ENCODE data around the gene OASL.

Gene OASL

DNA sequence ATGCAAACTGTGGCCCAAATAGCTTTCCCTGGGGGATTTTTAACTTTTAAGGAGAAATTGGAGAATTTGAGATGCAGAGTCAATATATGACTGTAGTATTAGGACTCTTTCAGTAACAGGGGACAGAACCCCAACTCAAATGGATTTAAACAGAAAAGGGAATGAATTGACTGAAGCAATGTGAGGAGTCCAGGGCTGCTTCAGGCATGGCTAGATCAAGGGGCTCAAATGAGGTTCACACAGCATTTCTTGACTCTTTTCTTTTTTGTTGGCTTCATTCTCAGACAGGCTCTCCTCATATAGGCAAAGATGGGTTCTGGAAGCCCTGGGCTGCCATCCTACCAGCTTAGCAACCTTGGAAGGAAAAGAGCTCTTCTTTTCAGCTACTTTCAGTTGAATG, 47.1 kb downstream of the OASL start:
- no peak for DNase-seq (ENCODE audit: low spot score)

DNA sequence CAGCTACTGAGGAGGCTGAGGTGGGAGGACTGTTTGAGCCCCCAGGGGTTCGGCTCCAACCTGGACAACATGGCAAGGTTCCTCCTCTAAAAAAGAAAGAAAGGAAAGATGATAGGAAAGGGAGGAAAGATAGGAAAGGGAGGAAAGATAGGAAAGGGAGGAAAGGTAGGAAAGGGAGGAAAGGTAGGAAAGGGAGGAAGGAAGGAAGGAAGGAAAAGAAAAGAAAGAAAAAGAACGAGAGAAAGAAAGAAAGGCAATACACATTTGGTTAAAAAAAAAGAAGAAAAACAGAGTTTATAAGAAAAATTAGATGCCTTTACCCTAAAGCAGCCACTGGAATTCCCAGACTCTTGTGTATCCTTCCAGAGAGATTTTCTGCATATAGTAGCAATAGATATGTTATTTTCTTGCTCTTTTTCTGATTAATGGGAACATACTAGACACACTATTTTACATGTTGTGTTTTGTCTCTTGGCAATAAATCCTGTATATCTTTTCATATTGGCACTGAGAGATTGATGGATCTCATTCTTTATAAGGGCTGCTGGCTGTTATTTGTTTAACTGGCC, 48.5 kb downstream of the OASL start:
- DNase-seq (ENCODE audit: low spot score) = no peak

DNA sequence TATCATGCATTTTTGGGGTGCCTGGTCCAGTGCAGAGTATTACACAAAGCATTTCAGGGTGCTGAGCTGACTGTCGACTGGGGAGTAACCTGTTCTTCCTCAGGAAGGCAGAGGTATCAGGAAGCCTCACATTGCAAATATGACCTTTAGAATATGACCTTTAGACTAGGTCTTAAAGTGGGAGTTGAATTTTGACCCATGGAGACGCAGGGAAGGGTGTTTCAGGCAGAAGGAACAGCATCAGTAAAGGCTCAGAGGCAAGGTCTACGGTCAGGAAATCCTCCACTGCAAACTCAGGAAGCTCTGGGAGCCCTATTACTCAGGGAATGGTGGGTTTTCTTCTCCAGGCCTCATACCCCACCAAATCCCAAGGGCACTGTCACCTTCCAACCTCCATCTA, 49.4 kb downstream of the OASL start:
- no peak for DNase-seq (ENCODE audit: low spot score)

DNA sequence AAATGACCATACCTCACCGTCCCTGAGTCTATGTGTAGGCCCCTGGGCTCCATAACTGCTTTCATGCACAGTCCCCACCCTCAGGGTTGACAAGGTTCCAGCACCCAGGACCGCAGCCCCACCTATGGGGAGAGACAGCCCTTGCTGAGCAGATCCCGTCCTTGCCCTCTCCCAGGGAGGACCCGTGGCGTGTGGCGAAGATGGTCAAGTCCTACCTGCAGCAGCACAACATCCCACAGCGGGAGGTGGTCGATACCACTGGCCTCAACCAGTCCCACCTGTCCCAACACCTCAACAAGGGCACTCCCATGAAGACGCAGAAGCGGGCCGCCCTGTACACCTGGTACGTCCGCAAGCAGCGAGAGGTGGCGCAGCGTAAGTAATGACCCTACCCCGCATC, 50.4 kb downstream of the OASL start:
- DNase-seq (ENCODE audit: low spot score) = no peak

DNA sequence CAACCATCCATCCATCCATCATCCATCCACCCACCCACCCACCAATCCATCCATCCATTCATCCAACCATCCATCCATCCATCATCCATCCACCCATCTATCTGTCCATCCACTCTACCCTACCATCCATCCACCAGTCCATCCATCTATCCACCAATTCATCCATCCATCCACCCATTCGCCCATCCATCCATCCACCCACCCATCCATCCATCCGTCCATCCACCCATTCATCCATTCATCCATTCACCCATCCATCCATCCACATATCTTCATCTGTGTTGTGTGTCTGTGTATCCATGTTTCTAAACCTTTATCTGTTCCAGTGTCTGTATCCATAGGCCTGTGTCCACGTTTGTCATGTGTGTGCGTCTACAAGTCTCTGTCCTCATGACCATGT, 50.8 kb downstream of the OASL start:
- no peak for DNase-seq (ENCODE audit: low spot score)

DNA sequence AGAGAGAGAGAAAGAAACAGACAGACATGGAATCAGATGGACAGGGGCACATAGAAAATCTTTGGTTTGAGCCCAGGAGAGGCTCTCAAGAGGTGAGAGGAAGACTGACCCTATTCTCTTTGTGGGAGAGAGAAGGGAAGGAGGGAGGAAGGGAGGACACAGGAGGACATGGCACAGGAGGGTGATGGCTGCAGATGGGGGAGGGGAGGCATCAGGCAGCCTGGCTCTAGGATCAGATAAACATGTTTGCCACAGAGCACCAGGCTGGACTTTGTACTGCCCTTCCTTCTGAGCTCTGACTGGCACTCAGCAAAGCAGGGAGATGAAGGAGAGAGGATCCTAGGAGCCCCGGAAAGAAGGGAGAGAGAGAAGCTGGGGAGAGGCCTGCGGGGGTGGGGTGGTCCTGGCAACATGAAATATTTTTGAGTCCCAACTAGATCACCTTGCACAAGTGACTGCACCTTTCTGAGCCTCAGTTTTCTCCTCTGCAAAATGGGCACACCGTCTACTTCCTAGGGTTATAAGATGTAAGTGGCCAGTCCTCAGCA, 54.6 kb downstream of the OASL start:
- no peak for DNase-seq (ENCODE audit: low spot score)

DNA sequence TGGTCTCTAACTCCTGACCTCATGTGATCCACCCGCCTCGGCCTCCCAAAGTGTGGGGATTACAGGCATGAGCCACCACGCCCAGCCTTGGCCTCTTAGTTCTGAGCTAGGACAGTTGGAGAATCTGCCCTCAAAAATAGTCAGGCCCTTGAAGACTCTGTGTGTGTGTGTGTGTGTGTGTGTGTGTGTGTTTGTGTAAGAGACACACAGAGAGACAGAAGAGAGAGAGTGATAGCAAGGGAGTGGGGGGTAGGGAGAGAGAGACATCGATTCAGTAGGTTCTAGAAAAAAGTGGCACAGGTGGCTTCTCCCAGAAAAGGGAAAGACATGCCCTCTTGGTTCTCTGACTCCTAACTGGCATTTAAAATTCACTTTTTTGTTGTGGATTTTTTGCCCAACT, 55.3 kb downstream of the OASL start:
- DNase-seq (ENCODE audit: low spot score) = no peak

DNA sequence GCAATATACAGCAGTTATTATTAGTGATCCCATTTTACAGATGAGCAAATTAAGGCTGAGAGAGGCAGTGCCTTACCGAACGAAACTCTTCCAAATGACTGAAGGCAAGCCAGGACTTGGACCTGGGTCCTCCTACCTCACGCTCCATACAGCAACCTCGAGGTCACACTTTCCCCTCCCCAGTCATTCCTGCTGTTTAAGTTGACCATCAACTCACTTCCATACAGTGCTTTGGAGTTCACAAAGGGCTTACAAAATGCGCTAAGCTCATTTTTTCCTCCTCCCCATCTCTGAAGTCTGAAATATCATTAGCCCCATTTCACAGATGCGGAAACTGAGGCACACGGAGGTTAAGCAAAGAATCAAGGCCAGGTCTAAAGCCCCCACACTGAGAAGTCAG, 56.4 kb downstream of the OASL start:
- no peak for DNase-seq (ENCODE audit: low spot score)

DNA sequence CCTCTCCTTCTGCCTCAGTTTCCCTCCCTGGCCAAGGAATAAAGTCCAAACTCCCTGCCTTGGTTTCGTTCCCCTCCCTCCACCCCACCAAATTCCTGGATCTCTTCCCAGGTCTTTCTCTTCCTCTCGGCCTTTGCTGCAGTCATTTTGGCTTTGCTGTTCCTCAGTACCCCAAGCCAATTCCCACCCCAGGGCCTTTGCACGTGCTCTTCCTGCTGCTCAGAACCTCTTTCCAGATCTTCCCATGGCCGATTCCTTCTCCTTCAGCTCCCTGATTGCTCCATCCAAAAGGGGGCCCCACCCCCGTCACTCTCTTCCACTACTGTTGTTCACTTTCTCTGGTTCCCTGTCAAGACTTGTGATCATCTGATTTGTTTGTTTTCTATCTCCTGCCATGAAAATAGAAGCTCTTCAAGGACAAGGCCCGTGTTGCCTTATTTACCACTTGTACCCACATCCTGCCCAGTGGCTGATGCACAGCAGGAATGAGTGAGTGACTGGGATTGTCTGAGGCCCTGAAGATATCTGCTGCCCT, 57.6 kb downstream of the OASL start:
- no peak for DNase-seq (ENCODE audit: low spot score)

DNA sequence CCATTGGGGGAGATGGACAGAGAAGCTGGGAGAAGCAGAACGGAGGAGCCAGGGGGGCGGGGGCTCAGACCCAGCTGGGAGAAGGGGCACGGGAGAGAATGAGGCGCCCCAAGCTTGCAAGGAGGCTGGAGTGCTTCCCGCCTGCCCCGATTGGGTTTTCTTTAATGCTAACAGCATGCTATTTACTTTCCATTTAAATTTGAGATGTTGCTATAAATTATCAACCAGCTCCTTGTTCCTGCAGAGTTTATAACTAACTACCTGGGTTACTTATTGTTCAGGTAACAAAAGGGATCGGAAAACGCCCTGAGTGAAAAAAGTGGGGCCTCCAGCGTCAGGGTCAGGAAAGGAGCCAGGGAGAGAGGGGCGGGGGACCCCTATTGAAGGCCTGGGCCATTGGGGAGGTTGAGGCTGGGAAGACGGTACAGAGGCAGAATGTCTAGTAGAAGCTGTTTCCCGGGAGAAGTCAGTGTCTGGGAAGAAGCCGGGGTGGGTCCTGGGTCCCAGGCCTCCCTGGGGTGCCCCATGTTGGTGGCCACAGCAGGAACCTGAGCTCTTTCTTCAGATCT, 58.2 kb downstream of the OASL start:
- DNase-seq (ENCODE audit: low spot score) = no peak

DNA sequence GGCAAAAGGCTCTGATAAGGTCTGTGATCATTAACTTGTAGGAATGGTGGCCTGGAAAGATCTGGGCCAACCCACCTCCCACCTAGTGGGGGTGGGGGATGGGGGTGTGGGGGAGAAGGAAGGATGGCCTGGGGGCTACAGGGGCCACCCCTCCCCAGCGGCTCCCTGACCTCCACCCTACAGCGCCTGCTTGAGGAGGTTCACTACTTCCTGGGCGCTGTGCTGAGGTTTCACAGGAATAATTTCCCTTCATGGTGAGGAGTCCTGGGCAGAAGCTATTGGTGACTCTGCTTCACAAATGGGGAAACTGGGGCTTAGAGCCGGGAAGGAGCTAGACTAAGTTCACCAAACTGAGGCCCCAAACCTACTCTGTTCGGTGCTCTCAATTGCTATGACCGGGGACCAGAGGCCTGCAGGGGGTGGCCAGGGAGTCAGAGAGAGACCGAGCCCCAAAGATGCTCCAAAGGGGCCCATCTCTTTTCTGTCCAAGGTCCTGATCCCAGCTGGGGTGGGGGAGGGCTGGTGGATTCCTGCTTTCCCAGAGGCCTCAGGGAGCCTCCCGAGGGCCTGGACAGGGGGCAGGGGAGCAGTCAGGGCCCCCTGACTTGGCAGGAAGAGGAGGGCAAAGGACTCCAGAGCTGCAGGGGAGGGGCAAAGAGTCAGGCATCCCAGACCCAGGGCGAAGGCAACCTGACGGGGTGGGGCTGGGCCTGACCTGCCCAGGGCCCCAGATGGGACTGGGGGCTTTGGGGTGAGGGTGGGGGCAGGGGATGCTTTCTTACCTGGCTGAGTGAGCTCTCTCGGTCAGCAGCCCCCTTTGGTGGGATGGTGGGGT, 59.0 kb downstream of the OASL start:
- DNase-seq (ENCODE audit: low spot score) = no peak

DNA sequence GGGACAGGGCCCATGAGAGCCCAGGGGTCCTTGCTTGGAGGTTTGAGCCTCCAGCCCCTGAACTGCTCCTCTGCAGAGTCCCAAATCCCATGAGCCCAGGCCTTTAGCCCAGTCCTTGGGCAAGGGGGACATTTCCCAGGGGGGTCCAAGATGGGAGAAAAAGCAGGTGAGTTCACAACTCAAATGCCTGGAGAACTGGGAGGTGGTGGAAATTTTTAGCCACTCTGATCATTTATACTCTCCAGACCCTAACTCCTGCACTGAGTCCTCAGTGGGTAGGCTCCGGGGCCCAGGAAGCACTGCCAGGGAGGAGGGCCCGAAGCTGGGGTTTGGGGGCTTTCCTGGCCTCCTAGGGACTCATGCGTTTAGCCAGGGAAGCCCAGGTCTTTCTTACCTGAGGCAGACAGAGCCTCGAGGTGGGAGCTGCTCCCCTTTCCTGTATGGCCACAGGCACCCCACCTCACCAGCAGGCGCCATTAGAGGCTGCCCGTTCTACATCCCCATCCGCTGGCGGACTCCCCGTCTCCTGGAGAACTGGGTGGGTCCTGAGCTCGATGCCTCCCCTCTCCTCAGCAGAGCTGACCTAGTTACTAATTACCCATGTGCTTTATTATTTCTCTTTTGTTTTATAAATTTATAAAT, 59.7 kb downstream of the OASL start:
- no peak for DNase-seq (ENCODE audit: low spot score)

DNA sequence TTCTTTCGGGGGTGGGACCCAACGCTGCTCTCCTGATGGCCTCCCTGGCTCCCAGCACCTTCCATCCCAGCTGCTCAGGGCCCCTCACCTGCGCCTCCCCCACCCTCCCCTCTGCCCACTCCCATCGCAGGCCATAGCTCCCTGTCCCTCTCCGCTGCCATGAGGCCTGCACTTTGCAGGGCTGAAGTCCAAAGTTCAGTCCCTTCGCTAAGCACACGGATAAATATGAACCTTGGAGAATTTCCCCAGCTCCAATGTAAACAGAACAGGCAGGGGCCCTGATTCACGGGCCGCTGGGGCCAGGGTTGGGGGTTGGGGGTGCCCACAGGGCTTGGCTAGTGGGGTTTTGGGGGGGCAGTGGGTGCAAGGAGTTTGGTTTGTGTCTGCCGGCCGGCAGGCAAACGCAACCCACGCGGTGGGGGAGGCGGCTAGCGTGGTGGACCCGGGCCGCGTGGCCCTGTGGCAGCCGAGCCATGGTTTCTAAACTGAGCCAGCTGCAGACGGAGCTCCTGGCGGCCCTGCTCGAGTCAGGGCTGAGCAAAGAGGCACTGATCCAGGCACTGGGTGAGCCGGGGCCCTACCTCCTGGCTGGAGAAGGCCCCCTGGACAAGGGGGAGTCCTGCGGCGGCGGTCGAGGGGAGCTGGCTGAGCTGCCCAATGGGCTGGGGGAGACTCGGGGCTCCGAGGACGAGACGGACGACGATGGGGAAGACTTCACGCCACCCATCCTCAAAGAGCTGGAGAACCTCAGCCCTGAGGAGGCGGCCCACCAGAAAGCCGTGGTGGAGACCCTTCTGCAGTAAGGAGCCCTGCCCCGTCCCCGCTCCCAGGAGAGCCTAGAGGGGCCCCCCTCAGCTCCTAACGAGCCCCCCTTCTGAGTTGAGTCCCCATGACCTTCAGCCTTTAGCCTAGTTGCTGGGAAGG, 60.5 kb downstream of the OASL start, which contains the start of gene HNF1A:
HNF1A (plus strand) TSS at position 248 of the 924 bp plus-strand sequence; CDS start at position 474, 226 bp downstream.
- no peak for DNase-seq (ENCODE audit: low spot score)

DNA sequence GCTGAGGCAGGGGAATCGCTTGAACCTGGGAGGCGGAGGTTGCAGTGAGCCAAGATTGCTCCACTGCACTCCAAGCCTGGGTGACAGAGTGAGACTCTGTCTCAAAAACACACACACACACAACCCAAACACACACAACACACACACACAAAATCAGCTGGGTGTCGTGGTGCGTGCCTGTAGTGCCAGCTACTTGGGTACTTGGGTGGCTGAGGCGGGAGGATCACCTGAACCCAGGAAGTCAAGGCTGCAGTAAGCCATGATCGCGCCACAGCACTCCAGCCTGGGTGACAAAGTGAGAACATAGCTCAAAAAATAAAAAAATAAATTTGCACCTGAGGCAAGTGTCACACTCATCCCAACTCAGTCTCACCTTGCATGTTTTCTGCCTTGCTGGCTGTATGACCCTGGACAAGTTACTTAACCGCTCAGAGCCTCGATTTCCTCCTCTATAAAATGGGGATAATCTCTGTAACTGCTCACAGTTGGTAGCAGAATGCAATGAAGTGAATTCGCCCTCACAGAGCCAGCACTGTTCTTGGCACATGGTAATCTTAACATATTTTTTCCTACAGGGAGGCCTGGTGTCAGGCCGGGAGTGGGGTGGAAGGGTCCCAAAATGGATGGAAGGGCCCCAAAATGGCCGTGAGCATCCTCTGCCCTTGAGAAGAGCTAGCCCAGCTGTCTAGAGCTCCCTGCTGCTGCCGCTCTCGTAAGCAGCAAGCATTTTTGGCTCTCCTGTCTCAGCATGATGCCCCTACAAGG, 61.3 kb downstream of the OASL start:
- no peak for DNase-seq (ENCODE audit: low spot score)

DNA sequence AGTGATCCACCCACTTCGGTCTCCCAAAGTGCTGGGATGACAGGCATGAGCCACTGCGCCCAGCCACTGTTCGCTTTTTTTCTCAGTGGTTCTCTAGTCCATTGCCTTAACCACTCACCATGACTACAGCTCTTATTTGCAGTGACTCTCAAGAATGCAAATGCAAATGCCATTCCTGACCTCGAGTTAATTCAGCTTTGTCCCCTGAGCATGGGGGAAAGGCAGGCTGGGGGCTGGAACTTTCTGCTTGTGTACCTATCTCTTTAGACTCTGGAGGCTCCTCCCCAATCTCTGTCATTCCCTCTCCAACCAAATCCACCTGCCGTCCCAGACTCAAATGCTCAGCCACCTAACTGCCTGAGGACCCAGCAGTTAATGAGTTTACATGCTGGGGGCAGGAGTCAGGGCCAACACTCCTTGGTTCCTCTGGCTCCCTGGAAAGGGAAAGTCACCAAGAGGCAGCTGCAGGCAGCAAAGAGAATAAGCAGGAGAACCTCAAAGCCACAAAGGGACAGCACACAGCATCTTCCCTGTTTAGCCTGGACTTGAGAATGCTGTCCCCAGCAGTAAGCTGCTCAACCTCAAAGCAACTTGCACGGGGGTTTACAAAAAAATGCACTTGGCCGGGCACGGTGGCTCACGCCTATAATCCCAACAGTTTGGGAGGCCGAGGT, 66.0 kb downstream of the OASL start:
- no peak for DNase-seq (ENCODE audit: low spot score)

DNA sequence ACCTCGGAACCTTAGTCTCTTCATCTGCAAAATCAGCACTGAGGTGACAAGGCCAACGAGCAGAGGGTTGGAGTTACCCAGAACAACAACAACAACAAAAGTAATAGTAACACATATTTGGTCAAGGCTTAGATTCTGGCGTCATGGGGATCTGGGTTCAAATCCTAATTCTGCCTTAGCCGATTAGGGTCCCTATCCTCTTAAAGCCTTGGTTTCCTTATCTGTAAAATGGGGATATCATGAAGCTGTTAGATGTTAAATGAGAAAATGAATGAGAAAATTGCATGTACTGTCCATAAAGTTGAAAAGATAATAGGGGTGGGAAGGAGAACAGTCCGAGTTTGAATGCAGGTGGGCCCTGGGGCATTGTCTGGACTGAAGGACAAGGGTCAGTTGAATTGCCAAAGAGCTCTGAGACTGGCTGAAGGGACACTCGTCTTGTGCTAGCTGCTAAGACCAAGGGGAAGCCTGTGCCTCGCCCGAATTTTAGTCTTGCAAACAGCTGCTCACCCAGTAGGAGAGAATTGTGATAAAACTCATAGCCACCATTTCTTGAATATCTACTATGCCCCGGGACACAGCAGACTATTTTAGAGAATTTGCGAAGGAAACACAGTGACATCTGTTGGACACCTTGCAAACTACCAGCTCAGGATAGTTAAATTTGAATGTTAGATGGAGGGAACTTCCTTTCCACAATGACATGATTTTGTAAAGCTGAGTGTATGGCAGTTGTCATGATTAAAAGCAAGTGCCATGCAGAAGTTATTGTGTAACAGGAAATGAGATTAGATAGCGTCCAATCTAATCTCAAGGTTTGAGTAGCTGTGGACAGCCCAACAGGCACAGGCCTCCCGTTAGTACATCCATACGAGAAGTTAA, 67.5 kb downstream of the OASL start:
- no peak for DNase-seq (ENCODE audit: low spot score)

DNA sequence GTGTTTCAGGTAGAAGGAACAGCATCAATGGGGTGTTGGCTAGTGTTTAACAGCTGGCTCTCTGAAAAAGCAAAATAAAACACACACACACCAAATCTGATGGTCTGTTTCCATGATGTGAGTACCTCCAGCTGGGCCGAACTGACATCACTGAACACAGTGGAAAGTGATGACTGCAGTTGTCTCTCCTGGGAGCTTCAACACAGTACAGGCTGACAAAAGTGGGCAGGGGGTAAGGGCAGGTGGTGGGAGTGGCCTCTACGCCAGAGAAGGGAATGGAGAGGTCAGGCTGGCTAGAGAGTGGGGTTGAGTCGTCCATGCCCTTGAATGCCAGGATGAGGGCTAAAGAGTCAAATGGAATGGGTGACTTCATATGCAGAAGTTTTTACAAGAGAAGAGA, 68.7 kb downstream of the OASL start:
- peak; percentile 17 for DNase-seq (ENCODE audit: low spot score)

Data from left forelimb (tissue), 1 donor.